Occipital lobe (tissue), 2 donors: ENCODE data around the gene TNFRSF21. TPM values are rescaled to one million over a fixed set of nuclear protein-coding genes. Genes with fewer than 3 reads are reported as not detected.
A peak's percentile ranks its signal among the peaks of the same experiment; 100 is the strongest.
"Not testable (repeated sequence)": the region's sequence is repeated elsewhere in the genome, so short reads cannot be mapped to it uniquely, and the experiment has no call there.

Source experiments
- DNase-seq: peaks from one replicate; lab custom pipeline; 2025; lab: John Stamatoyannopoulos, UW
- total RNA-seq: library from RNA; depleted of rRNA; stranded (reverse); fragments of >200 nt; gene quantifications from one replicate; pipeline ENCODE4 v1.2.3, GENCODE V29; 2014

The TNFRSF21 gene
- 42.6 TPM for total RNA-seq

GRCh38 chr6:47309291-47310130 is at the start of gene TNFRSF21:
Gene TNFRSF21 (minus strand): TSS chr6:47309905. CDS start chr6:47309511, 394 bp downstream.
- DNase-seq: peak; percentile 94

- no peak for DNase-seq
Measured at GRCh38 chr6:47358440-47359225, 48.9 kb upstream of the TNFRSF21 start.

GRCh38 chr6:47357827-47358226 is 48.1 kb upstream of the TNFRSF21 start:
- no peak for DNase-seq

- DNase-seq: no peak
Measured at GRCh38 chr6:47355496-47355895, 45.8 kb upstream of the TNFRSF21 start.

- no peak for DNase-seq
Measured at GRCh38 chr6:47353871-47354270, 44.2 kb upstream of the TNFRSF21 start.

GRCh38 chr6:47352966-47353365 is 43.3 kb upstream of the TNFRSF21 start:
- DNase-seq: no peak

- DNase-seq: no peak
Measured at GRCh38 chr6:47352194-47352920, 42.7 kb upstream of the TNFRSF21 start.

GRCh38 chr6:47351621-47352020 is 41.9 kb upstream of the TNFRSF21 start:
- no peak for DNase-seq

GRCh38 chr6:47349931-47350330 is 40.2 kb upstream of the TNFRSF21 start:
- DNase-seq: no peak

GRCh38 chr6:47348316-47348863 is 38.7 kb upstream of the TNFRSF21 start:
- DNase-seq: no peak

- no peak for DNase-seq
Measured at GRCh38 chr6:47345761-47346160, 36.1 kb upstream of the TNFRSF21 start.

GRCh38 chr6:47344022-47344421 is 34.3 kb upstream of the TNFRSF21 start:
- DNase-seq: no peak

- no peak for DNase-seq
Measured at GRCh38 chr6:47343600-47343999, 33.9 kb upstream of the TNFRSF21 start.

- no peak for DNase-seq
Measured at GRCh38 chr6:47342824-47343223, 33.1 kb upstream of the TNFRSF21 start.

- DNase-seq: no peak
Measured at GRCh38 chr6:47337519-47337918, 27.8 kb upstream of the TNFRSF21 start.

GRCh38 chr6:47336334-47336733 is 26.6 kb upstream of the TNFRSF21 start:
- no peak for DNase-seq

- no peak for DNase-seq
Measured at GRCh38 chr6:47335466-47335865, 25.8 kb upstream of the TNFRSF21 start.

- DNase-seq: no peak
Measured at GRCh38 chr6:47334334-47334733, 24.6 kb upstream of the TNFRSF21 start.

GRCh38 chr6:47328606-47329005 is 18.9 kb upstream of the TNFRSF21 start:
- DNase-seq: not testable (repeated sequence)

- not testable (repeated sequence) for DNase-seq
Measured at GRCh38 chr6:47328139-47328538, 18.4 kb upstream of the TNFRSF21 start.

GRCh38 chr6:47323887-47324286 is 14.2 kb upstream of the TNFRSF21 start:
- no peak for DNase-seq

GRCh38 chr6:47323321-47323720 is 13.6 kb upstream of the TNFRSF21 start:
- no peak for DNase-seq
